Right ventricle myocardium superior (tissue), 1 donor: ENCODE measurements around the gene ARHGAP18. TPM values are rescaled to one million over a fixed set of nuclear protein-coding genes. Genes with fewer than 3 reads are reported as not detected.

ENCODE experiments used
- ATAC-seq: fragments of 200-7000 bp; cut with Tn5 transposase; one replicate; pipeline ENCODE4 v1.9.1; 2020; ENCODE audit warnings: mild to moderate bottlenecking; ENCODE audit not compliant: poor library complexity
- DNase-seq: peaks from one replicate; pipeline ENCODE4 v3.0.0-alpha.2; 2020
- intact Hi-C: fragments of 100-400 bp; cut with DNase I; formaldehyde crosslinking; loops from one replicate; pipeline ENCODE4 v1.11.2; 2022
- total RNA-seq: library from RNA; stranded (reverse); fragmentation: NEBNext Ultra II Directional; extraction: Animal tissue kit (Norgen Biotek cat#: 25700); gene quantifications from one replicate; pipeline ENCODE4 v1.2.1, GENCODE V29; 2021
- donor health status: DM: no; HTN: yes; CAD: no; lungs with severe emphysema.

ARHGAP18 gene
- total RNA-seq, 1 donor from 2014 or later: 7.9 TPM

DNA sequence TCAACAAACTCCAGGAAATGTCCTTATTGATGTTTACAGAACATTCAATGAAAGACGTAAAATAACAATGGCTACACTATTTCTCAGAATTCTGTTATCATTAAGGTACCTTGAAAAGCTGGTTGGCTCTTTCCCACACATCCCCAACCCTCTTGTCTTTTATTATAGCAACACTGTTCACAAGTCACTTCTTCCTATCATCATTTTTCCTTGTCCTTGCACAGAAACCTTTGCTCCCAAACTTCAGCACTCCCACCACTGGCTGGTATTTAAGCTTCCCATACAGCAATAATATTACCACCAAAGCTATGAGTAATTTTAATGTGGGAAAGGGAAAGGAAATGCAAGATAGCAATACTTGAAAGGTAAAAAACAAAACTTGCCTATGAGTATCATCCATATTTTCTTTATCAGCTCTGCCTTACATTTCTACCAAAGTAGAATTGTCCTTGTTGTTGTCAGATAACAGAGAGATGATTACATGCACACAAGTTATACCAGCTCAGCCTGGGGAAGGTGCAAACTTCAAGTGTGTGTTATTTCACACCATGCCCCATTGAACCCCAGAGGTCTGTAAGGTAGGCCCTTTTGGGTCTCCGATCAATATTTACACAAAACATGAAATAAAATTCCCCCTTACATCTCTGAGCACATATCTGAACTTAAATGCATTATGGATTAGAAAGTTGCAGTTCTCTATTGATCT lies 32.2 kb downstream of the ARHGAP18 start:
- intact Hi-C loops: no loop called here
- DNase-seq: no peak
- no peak for ATAC-seq

DNA sequence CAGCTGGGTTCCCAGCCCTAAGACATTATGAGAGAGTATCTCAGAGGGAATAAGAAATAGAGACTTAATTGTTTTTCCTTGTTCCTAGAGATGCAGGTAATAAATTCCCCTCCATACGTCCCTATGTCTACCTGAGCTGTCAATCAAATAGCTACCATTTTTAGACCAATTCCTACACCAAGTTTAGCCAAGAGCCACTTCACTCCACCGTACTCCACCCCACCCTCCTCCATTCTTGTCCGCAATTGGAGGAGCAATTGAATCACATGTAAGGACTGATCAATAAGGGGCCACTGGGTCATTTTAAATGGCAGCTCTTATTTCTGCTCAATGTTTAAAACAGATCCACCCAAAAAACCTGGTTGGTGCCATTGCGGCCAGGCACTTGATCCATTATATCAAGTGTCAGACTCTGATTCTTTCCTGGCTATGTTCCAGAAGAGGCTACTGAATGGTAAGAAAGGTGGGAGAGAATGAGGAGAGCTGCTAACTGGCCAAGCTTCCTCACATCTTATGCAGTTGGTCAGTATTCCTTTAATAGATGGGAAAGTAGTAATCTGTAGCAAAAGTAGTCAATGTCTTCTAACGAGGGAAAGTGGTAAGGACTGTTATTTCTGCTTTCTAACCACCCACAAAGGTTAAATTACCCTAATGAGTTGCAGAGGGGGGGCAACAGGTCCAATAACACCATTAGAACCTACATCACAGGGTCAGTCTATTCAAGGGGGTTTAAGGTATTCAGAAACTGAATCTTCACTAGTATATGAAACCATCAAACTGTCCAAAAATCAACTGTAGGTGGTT lies 34.1 kb downstream of the ARHGAP18 start:
- no peak for ATAC-seq
- intact Hi-C loops: no loop called here

DNA sequence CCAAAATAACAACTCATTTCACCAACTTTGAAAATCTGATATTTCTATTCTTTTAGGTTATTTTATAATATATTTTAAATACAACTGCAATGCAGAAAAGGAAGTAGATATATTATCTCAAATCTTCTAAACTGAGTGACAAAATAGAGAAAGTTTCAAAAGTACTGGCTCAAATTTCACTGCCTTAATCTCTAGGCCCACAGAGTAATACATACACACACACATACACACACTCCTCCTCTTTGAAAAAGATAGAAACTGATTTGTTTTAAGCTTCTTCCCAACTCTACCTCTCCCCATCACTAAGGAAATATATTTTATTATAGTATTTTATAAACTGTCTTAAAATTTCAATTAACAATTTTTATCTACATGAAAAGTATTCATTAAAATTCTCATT lies 36.2 kb downstream of the ARHGAP18 start:
- no peak for ATAC-seq
- intact Hi-C loops: no loop called here
- no peak for DNase-seq

More for the DNA sequence above, 34.1 kb downstream of the ARHGAP18 start:
- DNase-seq: no peak

DNA sequence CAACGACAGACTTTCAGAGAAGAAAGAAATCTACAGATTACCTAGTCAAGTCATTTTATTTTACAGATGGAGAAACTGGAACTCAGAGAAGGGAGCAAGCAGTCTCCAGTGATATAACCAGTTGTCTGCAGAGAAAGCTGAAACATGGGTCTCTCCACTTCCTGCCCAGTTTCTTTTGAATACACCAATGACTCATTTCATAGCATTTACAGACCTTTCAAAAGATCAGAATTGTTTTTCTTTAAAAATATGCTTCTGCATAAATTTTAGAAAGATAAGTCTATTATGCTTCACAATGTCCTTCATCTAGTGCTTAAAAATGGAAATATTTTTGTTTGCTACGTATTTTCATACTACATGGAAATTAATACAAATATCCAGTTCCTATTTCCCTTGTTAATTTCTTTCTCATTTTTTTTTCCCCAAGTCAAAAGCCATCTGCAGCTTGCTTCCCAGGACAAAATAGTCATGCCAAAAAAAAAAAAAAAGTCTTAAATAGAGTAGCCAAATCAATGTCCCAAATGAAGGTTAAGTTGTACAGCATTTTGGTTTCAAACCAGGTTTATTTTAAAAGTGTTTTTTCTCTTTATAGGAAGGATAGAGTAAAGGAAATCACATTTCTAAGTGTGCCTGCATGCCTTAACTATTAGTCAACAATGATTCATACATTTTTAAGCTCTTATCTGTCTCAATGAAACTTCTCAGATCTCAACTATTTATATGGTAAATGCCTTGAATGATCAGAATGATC lies 36.9 kb downstream of the ARHGAP18 start:
- intact Hi-C loops: no loop called here
- ATAC-seq (peak; percentile 64), DNase-seq (no peak)

DNA sequence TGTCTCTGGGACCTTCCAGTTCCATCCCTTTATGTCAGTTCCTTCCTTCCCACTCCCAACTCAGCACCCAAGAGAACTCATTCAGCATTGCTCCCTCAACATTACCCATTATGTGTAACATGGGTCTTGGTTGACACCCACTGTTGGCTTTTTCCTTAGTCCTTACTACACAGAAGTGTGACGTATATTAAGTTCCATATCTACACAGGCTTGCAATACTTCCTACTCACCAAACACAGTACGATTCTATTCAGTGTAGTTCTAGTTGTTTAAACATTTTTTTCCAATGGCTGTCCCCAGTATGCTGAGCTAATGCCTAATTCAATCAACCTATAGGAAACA lies 37.7 kb downstream of the ARHGAP18 start:
- DNase-seq: no peak
- intact Hi-C loops: no loop called here
- peak; percentile 22 for ATAC-seq

DNA sequence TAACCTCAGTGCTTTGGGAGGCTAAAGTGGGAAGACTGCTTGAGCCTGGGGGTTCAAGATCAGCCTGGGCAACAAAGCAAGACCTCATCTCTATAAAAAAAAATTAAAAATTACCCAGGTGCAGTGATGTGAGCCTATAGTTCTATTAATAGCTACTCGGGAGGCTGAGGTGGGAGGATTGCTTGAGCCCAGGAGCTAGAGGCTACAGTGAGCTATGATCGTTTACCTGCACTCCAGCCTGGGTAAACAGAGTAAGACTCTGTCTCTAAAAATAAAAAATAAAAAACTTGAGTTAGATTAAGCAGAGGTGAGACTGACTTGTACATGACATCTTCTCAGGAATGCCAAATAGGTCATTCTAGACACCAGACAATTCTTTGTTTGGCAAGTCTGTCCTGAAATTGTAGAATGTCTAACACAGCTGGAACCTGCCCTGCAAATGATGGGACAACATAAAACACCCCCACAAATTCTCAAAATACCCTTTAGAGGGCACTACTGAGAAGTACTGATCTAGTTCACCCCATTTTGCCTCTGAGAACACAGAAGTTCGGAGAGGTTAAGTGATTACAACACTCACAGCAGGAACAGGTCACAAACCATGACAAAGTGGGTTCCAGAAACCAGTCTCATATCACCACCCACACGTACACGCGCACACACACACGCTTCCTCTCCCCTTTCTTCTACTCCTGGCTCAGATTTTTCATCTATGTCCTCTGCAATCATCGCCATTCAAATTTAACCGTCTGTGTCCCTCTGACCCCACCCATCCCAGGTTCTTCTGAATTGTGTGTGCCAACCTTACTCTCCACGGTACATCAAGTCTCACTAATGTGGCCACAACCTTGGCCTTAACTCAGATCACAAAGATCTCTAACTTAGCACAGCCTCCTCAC lies 38.3 kb downstream of the ARHGAP18 start:
- intact Hi-C loops: no loop called here
- ATAC-seq (peak; percentile 61), DNase-seq (no peak)

DNA sequence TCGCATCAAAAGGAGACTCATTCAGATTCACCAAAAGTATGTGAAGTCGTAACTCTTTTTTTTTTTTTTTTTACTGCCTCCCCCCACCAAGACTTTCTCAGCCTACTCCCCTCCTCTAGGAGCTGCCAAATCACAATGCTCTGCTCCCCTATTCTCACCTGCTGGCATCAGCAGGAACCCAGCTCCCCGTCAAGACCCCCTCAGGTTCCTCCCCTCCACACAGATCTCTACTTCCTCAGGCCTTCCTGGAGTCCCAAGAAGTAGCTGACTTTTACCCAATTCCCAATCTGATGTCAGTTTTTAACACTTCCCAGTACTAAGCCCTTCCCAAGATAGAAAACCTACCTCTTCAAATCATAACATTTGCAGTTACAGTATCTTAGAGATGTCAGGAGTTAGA lies 39.3 kb downstream of the ARHGAP18 start:
- ATAC-seq (no peak), DNase-seq (no peak)
- intact Hi-C loops: no loop called here

DNA sequence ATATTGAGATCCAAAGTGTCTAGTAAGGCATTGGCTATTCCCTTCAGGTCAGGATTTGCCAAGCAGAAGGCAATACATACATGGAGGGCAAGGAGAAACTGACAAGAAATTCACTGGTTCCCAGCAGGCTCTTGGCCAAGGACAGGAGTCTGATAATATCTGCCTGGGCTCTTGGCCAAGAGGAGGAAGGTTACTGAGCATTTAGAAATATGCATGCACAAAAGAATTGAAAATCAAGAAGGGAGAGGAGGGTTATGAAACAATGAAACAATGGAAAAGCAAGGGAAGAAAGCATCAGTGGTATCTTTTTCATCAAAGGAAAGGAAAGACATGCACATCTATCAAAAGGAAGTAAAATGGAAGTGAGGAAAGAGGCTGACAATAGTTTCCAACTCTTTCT lies 42.4 kb downstream of the ARHGAP18 start:
- intact Hi-C loops: no loop called here
- no peak for DNase-seq
- no peak for ATAC-seq

DNA sequence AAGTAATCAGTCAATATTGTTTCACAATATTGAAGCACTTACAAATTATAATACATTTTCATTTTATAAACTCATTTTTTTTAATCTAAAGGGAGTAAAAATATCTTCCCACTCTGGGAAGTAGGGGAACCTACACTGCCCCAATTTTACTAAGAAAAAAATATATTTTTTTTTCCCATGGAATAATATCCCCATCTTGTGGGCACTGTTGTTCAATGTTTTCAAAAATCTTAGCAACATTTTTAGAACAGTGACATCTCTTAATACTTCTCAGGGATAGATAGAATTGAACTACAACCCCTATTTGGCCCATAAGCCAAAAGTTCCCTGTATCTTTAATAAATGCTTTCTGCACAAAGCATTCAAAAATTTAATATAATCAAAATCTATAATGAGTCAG lies 42.9 kb downstream of the ARHGAP18 start:
- intact Hi-C loops: no loop called here
- DNase-seq: no peak
- no peak for ATAC-seq

DNA sequence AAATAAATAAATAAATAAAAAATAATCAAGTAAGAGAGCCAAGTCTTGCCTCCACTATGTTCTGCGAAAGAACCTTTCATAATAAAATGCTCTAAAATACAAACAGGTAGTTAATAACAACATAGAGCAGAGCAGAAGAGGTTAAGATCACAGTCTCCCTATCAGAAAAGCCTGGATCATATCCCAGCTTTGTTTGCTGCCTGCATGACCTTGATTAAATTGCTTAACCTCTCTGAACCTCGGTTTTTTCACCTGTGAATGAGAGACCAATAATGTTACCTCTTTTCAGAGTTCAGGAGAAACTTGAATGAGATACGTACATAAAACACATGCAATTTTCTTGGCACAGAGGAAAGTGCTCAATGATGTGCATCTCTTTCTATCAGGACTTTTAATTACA lies 44.4 kb downstream of the ARHGAP18 start:
- intact Hi-C loops: no loop called here
- no peak for DNase-seq
- ATAC-seq: no peak

DNA sequence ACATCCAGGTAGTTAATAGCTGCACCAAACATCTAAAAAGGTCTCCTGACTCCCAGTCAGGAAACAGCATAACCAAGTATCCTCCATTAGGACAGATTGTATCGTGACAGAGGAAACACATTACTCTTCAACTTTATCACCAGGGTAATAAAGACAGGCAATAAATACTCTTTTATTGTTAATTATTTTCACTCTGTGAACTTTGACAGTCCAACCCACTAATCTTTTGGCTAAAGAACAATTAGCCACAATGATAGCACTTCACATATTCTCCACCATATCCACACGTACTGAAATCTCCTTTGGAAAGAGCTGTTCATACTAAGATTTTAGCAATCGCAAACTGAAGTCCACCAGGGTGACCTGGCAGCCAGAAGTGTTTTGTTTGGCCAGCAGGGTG lies 46.4 kb downstream of the ARHGAP18 start:
- intact Hi-C loops: no loop called here
- ATAC-seq (no peak), DNase-seq (no peak)

DNA sequence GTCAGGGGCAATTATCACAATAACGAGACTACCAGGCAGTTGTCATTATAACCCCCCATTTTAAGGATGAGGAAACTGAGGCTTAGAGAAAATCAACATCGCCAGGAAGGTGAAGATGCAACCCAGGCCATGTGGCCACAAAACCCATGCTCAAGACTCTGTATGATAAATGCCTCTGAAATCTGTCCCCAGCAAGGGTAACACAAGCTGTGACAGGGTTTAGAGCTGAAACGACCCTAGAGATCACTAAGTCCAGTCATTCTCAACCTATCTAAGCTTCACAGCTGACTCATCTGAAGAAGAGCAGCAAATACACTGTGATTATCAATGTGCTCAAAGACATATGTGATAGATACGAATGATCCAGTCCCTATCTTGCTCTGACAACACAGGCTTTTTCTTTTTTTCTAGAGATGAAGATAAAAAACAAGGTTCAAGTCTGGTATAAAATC lies 47.0 kb downstream of the ARHGAP18 start:
- intact Hi-C loops: no loop called here

DNA sequence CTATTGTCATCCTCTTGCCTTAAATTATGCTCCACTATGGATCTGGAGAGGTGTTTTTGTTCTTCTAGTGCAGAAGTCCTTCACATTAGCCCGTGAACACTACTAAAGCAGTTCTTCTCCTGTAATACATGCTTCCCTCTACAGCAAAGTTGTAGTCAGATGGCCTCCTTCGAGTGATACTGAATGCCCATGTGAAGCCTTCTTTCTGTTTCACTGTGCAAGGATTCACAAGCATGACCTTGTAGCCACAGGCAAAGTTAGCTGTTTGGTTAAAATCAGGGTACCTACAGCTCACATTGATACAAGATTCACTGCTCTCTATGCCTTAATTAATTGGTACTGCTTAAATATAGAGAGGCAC lies 47.6 kb downstream of the ARHGAP18 start:
- intact Hi-C loops: no loop called here
- ATAC-seq (peak; percentile 14), DNase-seq (no peak)

More for the DNA sequence above, 47.0 kb downstream of the ARHGAP18 start:
- ATAC-seq (no peak), DNase-seq (no peak)

DNA sequence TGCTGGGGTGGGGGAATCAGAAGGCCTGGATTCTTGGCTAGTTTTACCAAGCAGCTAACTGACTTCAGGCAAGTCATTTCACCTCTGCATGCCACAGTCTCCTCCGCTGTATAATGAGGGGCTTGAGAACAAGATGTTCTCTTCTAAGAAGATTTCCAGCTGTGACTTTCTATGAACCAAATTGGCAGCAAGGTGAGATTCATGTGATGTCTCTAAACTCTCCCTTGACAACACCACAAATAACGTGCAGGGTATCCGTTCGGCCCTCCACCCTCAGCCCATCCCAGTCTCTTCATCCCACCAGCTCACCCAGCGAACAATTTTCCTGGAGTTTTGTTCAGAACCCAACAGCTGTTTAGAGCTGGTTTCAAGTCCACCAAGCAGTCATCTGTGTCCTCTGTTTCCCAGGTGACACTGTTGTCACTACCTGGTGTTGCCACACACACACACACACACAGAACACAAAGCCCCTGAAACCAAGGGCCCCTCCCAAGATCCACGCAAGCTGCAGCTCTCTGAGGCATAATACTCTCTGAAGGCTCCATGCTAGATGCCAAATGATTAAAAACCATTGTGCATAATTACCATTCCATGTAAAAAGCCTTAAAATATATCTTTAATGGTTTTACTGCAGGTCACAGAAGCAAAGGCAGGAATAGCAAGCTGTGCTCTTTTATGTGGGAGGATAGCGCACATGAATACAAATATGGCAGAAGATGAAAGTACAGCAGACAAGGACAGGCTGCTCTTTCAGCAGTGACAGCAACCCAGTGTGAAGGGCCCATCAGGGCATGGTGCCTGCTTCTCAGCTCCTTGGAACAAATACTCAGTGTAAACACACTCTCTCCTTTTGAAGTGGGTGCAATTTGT lies 48.2 kb downstream of the ARHGAP18 start:
- intact Hi-C loops: no loop called here
- ATAC-seq: peak; percentile 38
- DNase-seq: no peak

DNA sequence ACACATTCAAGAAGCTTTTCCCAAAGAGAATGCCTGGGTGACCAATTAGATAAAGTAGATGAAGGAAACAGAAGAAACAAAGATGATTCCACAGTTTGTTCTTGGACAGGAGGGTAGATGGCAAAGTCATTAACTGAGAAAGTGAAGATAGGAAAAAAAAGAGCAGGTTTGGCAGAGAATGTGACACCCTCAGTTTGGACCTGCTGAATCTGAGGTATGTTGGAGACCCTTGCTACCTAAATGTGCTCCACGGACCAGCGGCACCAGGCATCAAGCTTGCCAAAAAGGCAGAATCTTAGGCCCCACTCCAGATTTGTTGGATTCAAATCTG lies 49.7 kb downstream of the ARHGAP18 start:
- intact Hi-C loops: no loop called here
- DNase-seq (no peak), ATAC-seq (no peak)

DNA sequence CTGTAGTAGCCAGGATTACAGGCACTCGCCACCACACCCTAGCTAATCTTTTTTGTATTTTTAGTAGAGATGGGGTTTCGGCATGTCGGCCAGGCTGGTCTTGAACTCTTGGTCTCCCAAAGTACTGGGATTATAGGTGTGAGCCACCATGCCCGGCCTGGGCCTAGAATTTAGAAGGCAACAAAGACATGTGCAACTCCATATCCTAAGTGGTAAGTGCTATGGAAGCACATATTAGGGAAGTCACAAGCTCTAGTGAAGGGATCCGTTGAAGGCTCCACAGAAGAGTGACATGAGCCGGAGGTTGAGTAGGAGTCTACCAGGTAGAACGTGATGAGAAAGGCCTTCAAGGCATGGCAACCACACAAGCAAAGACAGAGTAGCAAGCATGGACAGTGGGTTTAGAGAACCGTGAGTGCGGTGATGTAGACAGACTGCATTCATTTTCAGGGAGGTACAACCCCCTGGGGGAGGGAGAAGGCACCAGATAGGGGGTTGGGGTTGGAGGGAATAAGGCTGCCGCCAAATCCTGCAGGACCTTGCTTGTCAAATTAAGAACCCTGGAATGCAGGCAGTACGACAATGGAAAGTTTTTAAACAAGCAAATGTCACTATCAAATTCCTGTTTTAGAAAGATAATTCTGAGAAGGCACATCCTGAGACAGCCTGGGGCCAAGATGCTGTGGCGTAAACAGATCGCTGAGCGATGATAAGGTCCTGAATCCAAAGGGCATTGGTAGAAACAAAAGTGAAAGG lies 50.2 kb downstream of the ARHGAP18 start:
- DNase-seq: no peak
- ATAC-seq: peak; percentile 72
- intact Hi-C loops: no loop called here

DNA sequence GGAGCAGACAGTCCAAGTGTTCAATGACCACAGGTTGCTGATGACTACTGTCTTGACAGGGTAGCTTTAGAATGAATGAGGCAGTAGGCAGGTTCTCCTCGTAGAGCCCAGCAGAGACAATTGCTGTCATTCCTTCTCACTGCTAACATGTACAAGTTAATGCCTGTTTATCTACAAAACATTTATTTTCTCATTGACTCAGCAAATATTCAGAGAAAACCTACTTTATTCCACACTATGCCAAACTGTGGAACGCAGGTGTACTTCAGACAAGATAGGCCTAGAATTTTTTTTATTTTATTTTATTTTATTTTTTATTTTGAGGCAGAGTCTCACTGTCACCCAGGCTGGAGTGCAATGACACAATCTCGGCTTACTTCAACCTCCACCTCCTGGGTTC lies 50.8 kb downstream of the ARHGAP18 start:
- intact Hi-C loops: no loop called here
- ATAC-seq: no peak
- no peak for DNase-seq
